GM23338 (cell line): Measurements from ENCODE around the gene ARAF. TPM values are rescaled to one million over a fixed set of nuclear protein-coding genes. Genes with fewer than 3 reads are reported as not detected.

Experiments
- ATAC-seq: fragments of 200-7000 bp; cut with Tn5 transposase; 3 replicates; pipeline ENCODE4 v1.9.1; 2020
- DNase-seq: peaks from one replicate; pipeline ENCODE4 v3.0.0-alpha.2; 2015; ENCODE audit warnings: low spot score
- H2AFZ ChIP-seq: fragments of 200-600 bp; sonication (generic); 2 replicates; pipeline ENCODE4 v1.8.0; 2016; ENCODE audit warnings: antibody characterized with exemption, mild to moderate bottlenecking, moderate library complexity
- H3F3A ChIP-seq: fragments of 200-600 bp; sonication (generic); replicated peaks from 2 replicates; pipeline ENCODE4 v1.8.0; 2017; ENCODE audit warnings: antibody characterized with exemption, mixed run types, low read depth
- H3K27ac ChIP-seq: fragments of 200-600 bp; sonication (generic); 2 replicates; pipeline ENCODE4 v1.6.1; 2016; ENCODE audit warnings: low read depth
- H3K27me3 ChIP-seq: fragments of 200-600 bp; sonication (generic); 2 replicates; pipeline ENCODE4 v1.8.0; 2016; ENCODE audit warnings: mild to moderate bottlenecking, mixed run types, moderate library complexity; ENCODE audit not compliant: insufficient read depth
- H3K36me3 ChIP-seq: fragments of 200-600 bp; sonication (generic); 2 replicates; pipeline ENCODE4 v1.8.0; 2016; ENCODE audit warnings: mild to moderate bottlenecking; ENCODE audit not compliant: insufficient read depth
- H3K4me1 ChIP-seq: fragments of 200-600 bp; sonication (generic); 2 replicates; pipeline ENCODE4 v1.8.0; 2016; ENCODE audit warnings: mild to moderate bottlenecking, moderate library complexity; ENCODE audit not compliant: insufficient read depth
- H3K4me2 ChIP-seq: fragments of 200-600 bp; sonication (generic); 2 replicates; pipeline ENCODE4 v1.7.1; 2017; ENCODE audit warnings: mixed run types
- H3K4me3 ChIP-seq: fragments of 200-600 bp; sonication (generic); 2 replicates; pipeline ENCODE4 v1.6.1; 2016; ENCODE audit warnings: mixed run types
- H3K79me2 ChIP-seq: fragments of 200-600 bp; sonication (generic); replicated peaks from 2 replicates; pipeline ENCODE4 v1.8.0; 2017; ENCODE audit warnings: mild to moderate bottlenecking; ENCODE audit not compliant: insufficient read depth
- H3K9me2 ChIP-seq: fragments of 200-600 bp; sonication (generic); 2 replicates; pipeline ENCODE4 v1.8.0; 2017; ENCODE audit not compliant: insufficient read depth
- H4K20me1 ChIP-seq: fragments of 200-600 bp; sonication (generic); replicated peaks from 2 replicates; pipeline ENCODE4 v1.8.0; 2017; ENCODE audit warnings: mild to moderate bottlenecking; ENCODE audit not compliant: insufficient read depth
- H3K27ac Mint-ChIP-seq: 2 replicates; pipeline ENCODE4 v1.8.0; 2020; ENCODE audit warnings: inconsistent platforms, mild to moderate bottlenecking, moderate library complexity, mixed read lengths
- H3K27me3 Mint-ChIP-seq: 3 replicates; pipeline ENCODE4 v1.8.0; 2022; ENCODE audit warnings: low read depth, mild to moderate bottlenecking, moderate library complexity, mixed read lengths, inconsistent platforms; ENCODE audit not compliant: insufficient read depth, poor library complexity
- H3K36me3 Mint-ChIP-seq: 3 replicates; pipeline ENCODE4 v1.8.0; 2021; ENCODE audit warnings: low read depth, mild to moderate bottlenecking, inconsistent platforms, moderate library complexity, mixed read lengths
- H3K4me1 Mint-ChIP-seq: 3 replicates; pipeline ENCODE4 v1.8.0; 2020; ENCODE audit warnings: mild to moderate bottlenecking, inconsistent platforms, mixed read lengths
- H3K4me3 Mint-ChIP-seq: 3 replicates; pipeline ENCODE4 v1.8.0; 2021; ENCODE audit warnings: moderate library complexity, mild to moderate bottlenecking, inconsistent platforms, mixed read lengths
- H3K9me3 Mint-ChIP-seq: 3 replicates; pipeline ENCODE4 v1.8.0; 2020; ENCODE audit warnings: moderate library complexity, mild to moderate bottlenecking, inconsistent platforms, mixed read lengths
- CREB1 ChIP-seq: fragments of 250-450 bp; sonication (Bioruptor Pico); IDR thresholded peaks from 2 replicates; pipeline ENCODE4 v1.5.0; 2020; ENCODE audit warnings: low read depth, mild to moderate bottlenecking, moderate library complexity
- CTCF ChIP-seq, 2 experiments: fragments of 200-600 bp in 1 of 2; sonication (generic) in 1 of 2; conservative IDR thresholded peaks; 2 replicates each; pipeline versions ENCODE4 v1.5.1 to v1.6.1; 2016 to 2017; ENCODE audit warnings: antibody characterized with exemption in 2 of 2, low read depth in 2 of 2, mild to moderate bottlenecking in 2 of 2, moderate library complexity in 1 of 2
- ETS1 ChIP-seq: IDR thresholded peaks from 2 replicates; pipeline ENCODE4 v1.6.1; 2016; ENCODE audit warnings: antibody characterized with exemption
- EZH2 ChIP-seq: fragments of 200-600 bp; sonication (generic); IDR thresholded peaks from one replicate; pipeline ENCODE4 v1.8.0; 2017; ENCODE audit warnings: antibody characterized with exemption, mild to moderate bottlenecking, low read depth; ENCODE audit not compliant: unreplicated experiment
- EZH2phosphoT487 ChIP-seq: fragments of 200-600 bp; sonication (generic); IDR thresholded peaks from one replicate; pipeline ENCODE4 v1.8.1; 2018; ENCODE audit warnings: antibody characterized with exemption; ENCODE audit not compliant: unreplicated experiment
- JUNB ChIP-seq: IDR thresholded peaks from one replicate; pipeline ENCODE4 v1.6.1; 2016; ENCODE audit warnings: antibody characterized with exemption; ENCODE audit not compliant: unreplicated experiment
- NANOG ChIP-seq: IDR thresholded peaks from 2 replicates; pipeline ENCODE4 v1.6.1; 2016; ENCODE audit warnings: antibody characterized with exemption, borderline replicate concordance
- POLR2AphosphoS5 ChIP-seq: IDR thresholded peaks from 2 replicates; pipeline ENCODE4 v1.6.1; 2016; ENCODE audit warnings: antibody characterized with exemption, low read depth
- REST ChIP-seq: IDR thresholded peaks from one replicate; pipeline ENCODE4 v1.6.1; 2018; ENCODE audit warnings: antibody characterized with exemption; ENCODE audit not compliant: unreplicated experiment
- STAT1 ChIP-seq: IDR thresholded peaks from one replicate; pipeline ENCODE4 v1.6.1; 2016; ENCODE audit warnings: antibody characterized with exemption; ENCODE audit not compliant: unreplicated experiment
- ZNF114 ChIP-seq: fragments of 250-450 bp; sonication (Bioruptor Pico); IDR thresholded peaks from 2 replicates; pipeline ENCODE4 v1.5.0; 2020; ENCODE audit warnings: mild to moderate bottlenecking, moderate library complexity
- ZNF331 ChIP-seq: fragments of 250-450 bp; sonication (Bioruptor Pico); IDR thresholded peaks from 2 replicates; pipeline ENCODE4 v1.5.0; 2020; ENCODE audit warnings: low read depth, mild to moderate bottlenecking, moderate library complexity
- ZNF462 ChIP-seq: fragments of 250-450 bp; sonication (Bioruptor Pico); IDR thresholded peaks from 2 replicates; pipeline ENCODE4 v1.5.0; 2020; ENCODE audit warnings: mild to moderate bottlenecking, moderate library complexity
- polyA plus RNA-seq: library from polyadenylated mRNA; unstranded; fragments of >200 nt; fragmentation: Nextera tagmentation; extraction: Ambion mirVana; gene quantifications from 2 replicates; pipeline ENCODE4 v1.2.1, GENCODE V29; 2016
- total RNA-seq: library from RNA; depleted of rRNA; stranded (reverse); fragments of >200 nt; shearing (Covaris generic); gene quantifications from 2 replicates; pipeline ENCODE4 v1.2.3, GENCODE V29; 2014

ARAF gene
- total and polyA plus RNA-seq, 2 experiments from 2014 or later, result 28.2 to 43.9 TPM

- peaks cover 39% of the 10 kb centered on the region for H3K4me1 Mint-ChIP-seq
- peaks cover 5% of the 10 kb centered on the region; the same call in 1 of the 2 replicates for H3K4me1 ChIP-seq
- H3K27ac ChIP-seq, result no peak overlapping the region
- peaks cover 17% of the 10 kb centered on the region for H3K36me3 Mint-ChIP-seq
- no peaks in the 10 kb centered on the region for H3K36me3 ChIP-seq
- DNase-seq, result no peak
- H3K27ac Mint-ChIP-seq, result no peak overlapping the region
- no peaks in the 10 kb centered on the region for H3K9me3 Mint-ChIP-seq
- H3K27me3 Mint-ChIP-seq, result peaks cover 18% of the 10 kb centered on the region
- H3K27me3 ChIP-seq, result no peaks in the 10 kb centered on the region
- no peaks in the 10 kb centered on the region for H3K9me2 ChIP-seq
- no peak overlapping the region for H3K4me3 ChIP-seq
- no peak overlapping the region for H2AFZ ChIP-seq
- TF ChIP-seq ZNF331 (CRISPR knock-in tag), result no peak
- no peak for TF ChIP-seq POLR2AphosphoS5
- no peak for TF ChIP-seq NANOG
- TF ChIP-seq ZNF114 (CRISPR knock-in tag), result no peak
- no peak for TF ChIP-seq EZH2phosphoT487
- TF ChIP-seq STAT1, result no peak
- no peak for TF ChIP-seq ZNF462 (CRISPR knock-in tag)
- no peak for TF ChIP-seq CREB1 (CRISPR knock-in tag)
- TF ChIP-seq ETS1, result no peak
- no peak for TF ChIP-seq CTCF (conservative IDR thresholded peaks at IDR 0.05; ENCODE audit: low read depth in 2 of 2)
- no peak for TF ChIP-seq EZH2
- TF ChIP-seq REST, result no peak
- no peak for TF ChIP-seq JUNB
- no peak for ATAC-seq
- no peaks in the 10 kb centered on the region for H3K79me2 ChIP-seq
- no peaks in the 10 kb centered on the region for H4K20me1 ChIP-seq
- H3F3A ChIP-seq, result no peaks in the 10 kb centered on the region
- no peak overlapping the region for H3K4me2 ChIP-seq
- H3K4me3 Mint-ChIP-seq, result no peak overlapping the region
These were observed 15.3 kb downstream of the ARAF start for GRCh38 chrX:47576021-47576898.
